Activated CD4-positive, CD25-positive, alpha-beta regulatory T cell treated with anti-CD3 and anti-CD28 coated beads, Interleukin-2, amount 50 U/mL, for 72 hours (primary cell): ENCODE data around the gene SPDL1.

Experiments
- DNase-seq: peaks from one replicate; pipeline ENCODE4 v3.0.0; 2021

The SPDL1 gene

GRCh38 chr5:169634606-169635005 is 51.0 kb downstream of the SPDL1 start:
- no peak for DNase-seq

GRCh38 chr5:169635936-169636335 is 52.4 kb downstream of the SPDL1 start:
- no peak for DNase-seq

DNA sequence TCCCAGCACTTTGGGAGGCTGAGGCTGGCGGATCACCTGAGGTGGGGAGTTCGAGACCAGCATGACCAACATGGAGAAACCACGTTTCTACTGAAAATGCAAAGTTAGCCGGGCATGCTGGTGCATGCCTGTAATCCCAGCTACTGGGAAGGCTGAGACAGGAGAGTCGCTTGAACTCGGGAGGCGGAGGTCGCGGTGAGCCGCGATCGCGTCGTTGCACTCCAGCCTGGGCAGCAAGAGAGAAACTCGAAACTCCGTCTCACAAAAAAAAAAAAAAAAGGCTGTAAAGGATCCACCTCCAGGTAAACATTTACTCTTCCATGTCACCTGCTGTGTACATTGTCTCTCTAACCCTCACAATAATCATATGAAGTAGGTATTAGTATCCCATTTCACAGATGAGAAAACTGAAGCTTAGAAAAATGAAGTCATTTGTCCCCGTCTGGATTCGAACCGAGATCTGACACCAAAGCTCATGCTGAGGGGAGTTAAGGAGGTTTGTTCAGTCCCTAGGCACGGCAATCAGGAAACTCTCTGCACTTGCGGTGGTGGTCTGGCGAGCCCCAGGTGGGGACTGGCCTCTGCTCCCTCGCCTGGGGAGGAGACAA is 53.0 kb downstream of the SPDL1 start:
- DNase-seq, result no peak

GRCh38 chr5:169637085-169637548 is 53.5 kb downstream of the SPDL1 start, which contains the start of gene DOCK2:
Gene DOCK2 (plus strand): TSS chr5:169637275. CDS start chr5:169637327, 52 bp downstream.
- DNase-seq, result peak; percentile 71

- DNase-seq, result peak; percentile 72
Observed at GRCh38 chr5:169637549-169638121, 54.1 kb downstream of the SPDL1 start.

DNA sequence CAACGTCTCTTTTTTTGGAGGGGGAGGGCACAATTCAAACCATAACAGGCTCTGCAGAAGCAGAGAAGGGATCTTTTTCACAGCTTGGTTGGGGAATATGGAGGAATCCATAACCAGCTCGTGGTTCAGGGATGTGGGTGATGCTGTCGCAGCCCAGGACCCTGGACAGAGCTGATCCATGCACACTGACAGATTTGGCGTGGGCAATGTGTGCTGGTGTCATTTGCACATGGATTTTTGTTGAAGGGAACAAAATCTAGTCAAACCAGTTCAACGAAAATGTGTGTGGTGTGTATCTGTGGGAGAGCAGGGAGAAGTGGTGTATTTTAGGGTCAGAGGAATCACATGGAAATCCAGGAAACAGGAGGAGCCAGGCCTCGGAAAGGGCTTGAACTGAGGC is 57.7 kb downstream of the SPDL1 start:
- DNase-seq, result no peak

DNA sequence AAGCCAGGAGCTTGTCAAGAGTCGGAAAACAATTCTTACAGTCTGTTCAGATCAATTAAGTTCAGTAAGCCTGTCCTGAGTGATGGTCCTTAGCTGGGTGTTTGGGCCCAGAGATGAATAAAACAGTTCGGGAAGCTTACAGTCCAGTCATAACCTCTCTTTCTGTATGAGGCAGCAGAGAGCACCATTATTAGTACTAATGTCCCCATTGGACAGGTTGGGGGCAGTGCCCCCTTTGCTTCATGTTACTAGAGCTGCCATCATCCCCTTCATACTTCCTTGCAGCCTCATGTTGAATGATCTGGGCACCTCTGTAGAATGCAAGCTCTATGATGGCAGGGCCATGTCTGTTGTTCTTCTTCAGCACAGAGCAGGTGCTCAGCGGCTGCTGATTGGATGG is 63.3 kb downstream of the SPDL1 start:
- DNase-seq, result no peak

DNA sequence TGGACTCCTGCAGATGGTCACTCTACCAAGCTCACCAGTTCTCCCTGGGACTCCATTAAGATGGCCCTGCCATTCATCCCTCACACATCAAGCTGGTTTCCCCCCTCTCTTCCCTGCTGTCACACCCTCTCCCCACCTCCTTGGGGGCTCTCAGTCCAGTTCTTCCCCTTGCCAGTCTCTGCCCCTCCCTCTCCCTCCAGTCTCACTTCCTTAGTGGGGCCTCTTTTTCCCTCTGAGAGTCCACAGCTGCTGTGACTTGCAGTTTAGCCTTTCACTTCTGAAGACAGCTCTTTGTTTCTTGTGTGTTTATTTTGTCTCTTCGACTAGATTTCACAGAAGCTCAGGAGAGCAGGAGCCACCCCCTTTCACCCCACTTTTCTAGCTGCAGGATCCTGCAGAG is 64.0 kb downstream of the SPDL1 start:
- DNase-seq, result no peak

- DNase-seq, result no peak
Observed at GRCh38 chr5:169648725-169649310, 65.2 kb downstream of the SPDL1 start.

GRCh38 chr5:169649486-169649885 is 65.9 kb downstream of the SPDL1 start:
- no peak for DNase-seq

- DNase-seq, result no peak
Observed at GRCh38 chr5:169650701-169651331, 67.2 kb downstream of the SPDL1 start.

GRCh38 chr5:169651526-169651925 is 68.0 kb downstream of the SPDL1 start:
- DNase-seq, result no peak

DNA sequence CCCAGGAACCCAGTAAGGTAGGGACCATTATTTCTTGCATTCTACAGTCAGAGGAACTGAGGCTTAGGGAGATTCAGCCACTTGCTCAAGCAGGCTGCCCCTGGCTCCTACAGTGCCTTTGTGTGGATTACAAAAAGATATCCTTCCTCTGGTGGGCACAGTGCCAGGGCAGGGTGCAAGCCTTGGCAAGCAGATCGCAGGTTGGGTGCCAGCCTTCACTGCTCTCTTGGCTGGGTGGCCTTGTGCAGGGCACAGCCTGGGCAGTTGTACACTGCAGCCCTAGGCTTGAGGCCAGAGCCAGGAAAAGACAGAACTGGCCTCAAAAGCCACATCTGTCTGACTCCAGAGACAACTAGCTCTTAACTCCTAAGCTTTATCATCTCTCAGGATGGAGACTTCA is 68.5 kb downstream of the SPDL1 start:
- DNase-seq, result no peak

- DNase-seq, result no peak
Observed at GRCh38 chr5:169653091-169653490, 69.5 kb downstream of the SPDL1 start.
